ENCODE measurements around the gene FAM131A. TPM values are rescaled to one million over a fixed set of nuclear protein-coding genes. Genes with fewer than 3 reads are reported as not detected.

Gene FAM131A
- total and polyA plus RNA-seq, 2 donors: 3.4 to 11.7 TPM

DNA sequence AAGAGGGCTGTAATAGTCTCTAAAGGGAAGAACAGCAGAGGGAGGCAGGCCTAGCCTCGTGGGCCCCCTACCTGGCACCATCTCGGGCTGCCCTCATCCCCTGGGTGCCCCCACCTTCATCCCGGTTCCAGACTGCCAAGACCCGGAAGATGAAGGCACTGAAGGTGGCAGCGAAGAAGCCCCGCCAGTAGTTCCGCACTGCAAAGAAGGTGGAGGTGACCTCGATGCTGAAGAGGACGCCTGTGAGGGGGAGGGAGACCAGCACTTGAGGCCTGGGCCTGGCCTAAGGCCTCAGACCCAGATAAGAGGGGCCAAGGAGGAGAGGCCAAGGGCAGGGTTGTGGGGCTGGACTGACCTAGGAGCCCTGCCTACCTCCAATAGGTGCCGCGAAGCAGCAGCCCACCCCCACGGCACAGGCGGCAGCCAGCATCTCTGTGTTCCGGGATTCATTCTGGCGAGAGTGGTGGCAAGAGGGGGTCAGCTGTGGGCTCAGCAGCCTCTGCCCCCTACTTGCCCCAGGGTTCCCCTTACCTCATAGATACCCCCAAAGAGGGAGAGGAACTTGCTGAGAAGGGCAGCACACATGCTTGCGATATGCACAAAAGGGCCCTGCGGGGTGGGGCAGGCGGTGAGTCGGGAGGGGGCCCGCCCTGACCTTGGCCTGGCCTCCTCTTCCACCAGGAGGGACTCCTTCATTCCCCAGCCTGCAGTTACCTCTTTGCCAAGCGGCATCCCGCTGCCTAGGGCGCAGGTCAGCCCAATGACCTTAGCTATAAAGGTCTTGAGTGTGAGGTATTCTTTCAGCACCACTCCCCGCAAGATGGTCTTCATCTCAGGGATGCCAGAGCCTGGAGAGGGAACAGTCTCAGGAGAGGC lies 20.1 kb downstream of the FAM131A start:
- 96% methylated on average over 24 of the region's 24 CpGs for WGBS

DNA sequence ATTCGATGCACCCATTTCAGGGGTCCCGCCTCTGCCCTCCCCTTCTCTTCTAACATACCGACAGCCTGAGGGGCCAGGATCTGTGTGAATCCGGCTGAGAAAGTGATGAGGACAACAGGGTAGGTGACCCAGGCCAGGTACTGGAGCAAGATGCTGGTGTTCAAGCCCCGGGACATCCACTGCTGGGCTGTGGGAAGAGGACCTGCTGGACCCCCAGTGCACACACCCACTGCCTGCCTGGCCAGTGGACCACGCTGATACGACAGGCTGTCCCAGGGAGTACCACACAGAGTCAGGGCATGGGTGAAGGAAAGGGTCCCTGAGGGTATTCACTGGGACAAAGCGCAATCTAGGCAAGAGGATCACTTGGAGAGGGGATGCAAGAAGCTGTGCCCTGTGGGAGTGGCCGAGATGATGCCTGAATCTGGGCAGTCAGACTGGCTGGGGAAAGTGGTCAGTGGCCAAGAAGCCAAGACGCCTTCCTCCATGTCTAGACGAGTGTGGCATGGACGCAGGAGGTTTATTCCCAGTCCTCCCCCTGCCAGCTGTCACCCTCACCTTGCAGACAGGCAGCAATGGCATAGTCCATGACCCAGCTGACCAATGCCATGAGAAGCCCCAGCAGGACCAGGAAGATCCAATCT lies 20.8 kb downstream of the FAM131A start:
- 97% methylated on average over 12 of the region's 12 CpGs for WGBS
- Histone ChIP-seq H3K4me1 (ENCODE audit: control insufficient read depth in 2 of 2, insufficient read depth in 2 of 2, low read length in 2 of 2) (peaks cover 9 to 11% of the 10 kb centered on the region in 2 donors), H3K27ac (ENCODE audit: low read depth in 1 of 2, low read length in 1 of 2) (no peak overlapping the region), H3K36me3 (ENCODE audit: control insufficient read depth in 2 of 2, insufficient read depth in 2 of 2, low read length in 1 of 2) (no peaks in the 10 kb centered on the region), H3K4me3 (ENCODE audit: low read length in 2 of 2) (no peak overlapping the region), H3K27me3 (ENCODE audit: control insufficient read depth in 2 of 2, insufficient read depth in 1 of 2, low read length in 1 of 2) (peaks cover 7 to 42% of the 10 kb centered on the region in 2 donors), H3K9me3 (ENCODE audit: control insufficient read depth in 2 of 2, insufficient read depth in 1 of 2, low read length in 1 of 2) (peaks cover 1 to 3% of the 10 kb centered on the region in 2 donors)
- no peak for DNase-seq (ENCODE audit: low read depth in 6 of 9, low spot score in 9 of 9)

More for the DNA sequence above, 20.1 kb downstream of the FAM131A start:
- peaks cover 7 to 40% of the 10 kb centered on the region in 2 donors for H3K27me3 ChIP-seq (ENCODE audit: control insufficient read depth in 2 of 2, insufficient read depth in 1 of 2, low read length in 1 of 2)
- no peak overlapping the region for H3K27ac ChIP-seq (ENCODE audit: low read depth in 1 of 2, low read length in 1 of 2)
- H3K4me3 ChIP-seq (ENCODE audit: low read length in 2 of 2): no peak overlapping the region
- H3K4me1 ChIP-seq (ENCODE audit: control insufficient read depth in 2 of 2, insufficient read depth in 2 of 2, low read length in 2 of 2): peaks cover 9 to 11% of the 10 kb centered on the region in 2 donors
- no peak for DNase-seq (ENCODE audit: low read depth in 6 of 9, low spot score in 9 of 9)
- H3K9me3 ChIP-seq (ENCODE audit: control insufficient read depth in 2 of 2, insufficient read depth in 1 of 2, low read length in 1 of 2): peaks cover 0 to 3% of the 10 kb centered on the region in 2 donors
- peaks cover 0 to under 1% of the 10 kb centered on the region in 2 donors for H3K36me3 ChIP-seq (ENCODE audit: control insufficient read depth in 2 of 2, insufficient read depth in 2 of 2, low read length in 1 of 2)

DNA sequence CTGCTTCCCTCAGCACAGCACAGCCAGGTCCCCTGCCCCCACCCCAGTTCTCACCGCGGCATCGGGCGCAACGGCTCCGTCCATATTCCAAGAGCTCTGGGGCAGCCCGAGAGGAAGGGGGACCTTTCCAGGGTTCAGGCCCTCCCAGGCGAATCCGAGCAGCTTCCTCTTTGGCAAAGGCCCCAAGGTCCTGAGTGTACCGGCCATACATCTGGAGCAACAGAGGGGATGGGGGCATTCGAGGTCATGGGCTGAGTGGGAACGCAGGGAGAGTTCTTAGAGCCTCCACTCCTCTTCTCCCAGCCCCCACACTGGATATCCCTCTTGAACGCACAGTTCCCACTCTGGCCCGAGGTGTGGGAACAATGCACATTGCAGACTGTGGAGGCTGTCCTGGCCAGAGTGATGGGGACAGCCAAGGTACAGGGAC lies 21.5 kb downstream of the FAM131A start:
- H3K27ac ChIP-seq (ENCODE audit: low read depth in 1 of 2, low read length in 1 of 2): no peak overlapping the region

DNA sequence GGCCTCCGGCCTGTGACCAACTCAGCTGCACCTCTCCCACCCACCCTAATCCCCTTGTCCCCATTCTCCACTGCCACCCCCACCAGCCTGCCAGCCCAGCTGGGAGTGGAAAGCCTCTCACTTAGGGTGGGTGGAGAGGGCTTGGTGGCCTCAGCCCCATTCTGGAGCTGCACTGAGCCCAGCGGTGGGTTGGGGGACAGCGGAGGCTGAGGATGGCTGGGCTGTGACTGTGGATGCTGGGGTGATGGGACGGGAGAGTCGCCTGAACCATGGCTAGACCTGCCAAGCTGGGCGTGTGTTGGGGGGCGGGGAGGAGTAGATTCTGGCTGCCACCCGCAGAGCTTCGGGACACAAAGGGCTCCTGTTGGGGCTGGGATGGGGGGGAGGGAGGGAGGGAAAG lies 22.2 kb downstream of the FAM131A start:
- 96% methylated on average over 9 of the region's 9 CpGs for WGBS
- Histone ChIP-seq H3K4me3 (ENCODE audit: low read length in 2 of 2) (no peak overlapping the region), H3K36me3 (ENCODE audit: control insufficient read depth in 2 of 2, insufficient read depth in 2 of 2, low read length in 1 of 2) (no peaks in the 10 kb centered on the region), H3K27ac (ENCODE audit: low read depth in 1 of 2, low read length in 1 of 2) (no peak overlapping the region), H3K4me1 (ENCODE audit: control insufficient read depth in 2 of 2, insufficient read depth in 2 of 2, low read length in 2 of 2) (peaks cover 9 to 18% of the 10 kb centered on the region in 2 donors), H3K9me3 (ENCODE audit: control insufficient read depth in 2 of 2, insufficient read depth in 1 of 2, low read length in 1 of 2) (peaks cover 2 to 3% of the 10 kb centered on the region in 2 donors), H3K27me3 (ENCODE audit: control insufficient read depth in 2 of 2, insufficient read depth in 1 of 2, low read length in 1 of 2) (peaks cover 7 to 42% of the 10 kb centered on the region in 2 donors)
- DNase-seq (ENCODE audit: low read depth in 6 of 9, low spot score in 9 of 9): no peak

More for the DNA sequence above, 21.5 kb downstream of the FAM131A start:
- Histone ChIP-seq H3K4me3 (ENCODE audit: low read length in 2 of 2) (no peak overlapping the region), H3K27me3 (ENCODE audit: control insufficient read depth in 2 of 2, insufficient read depth in 1 of 2, low read length in 1 of 2) (peaks cover 7 to 42% of the 10 kb centered on the region in 2 donors), H3K9me3 (ENCODE audit: control insufficient read depth in 2 of 2, insufficient read depth in 1 of 2, low read length in 1 of 2) (peaks cover 2 to 3% of the 10 kb centered on the region in 2 donors), H3K36me3 (ENCODE audit: control insufficient read depth in 2 of 2, insufficient read depth in 2 of 2, low read length in 1 of 2) (no peaks in the 10 kb centered on the region), H3K4me1 (ENCODE audit: control insufficient read depth in 2 of 2, insufficient read depth in 2 of 2, low read length in 2 of 2) (peaks cover 9 to 16% of the 10 kb centered on the region in 2 donors)
- DNase-seq (ENCODE audit: low read depth in 6 of 9, low spot score in 9 of 9): no peak
- 96% methylated on average over 14 of the region's 14 CpGs for WGBS

DNA sequence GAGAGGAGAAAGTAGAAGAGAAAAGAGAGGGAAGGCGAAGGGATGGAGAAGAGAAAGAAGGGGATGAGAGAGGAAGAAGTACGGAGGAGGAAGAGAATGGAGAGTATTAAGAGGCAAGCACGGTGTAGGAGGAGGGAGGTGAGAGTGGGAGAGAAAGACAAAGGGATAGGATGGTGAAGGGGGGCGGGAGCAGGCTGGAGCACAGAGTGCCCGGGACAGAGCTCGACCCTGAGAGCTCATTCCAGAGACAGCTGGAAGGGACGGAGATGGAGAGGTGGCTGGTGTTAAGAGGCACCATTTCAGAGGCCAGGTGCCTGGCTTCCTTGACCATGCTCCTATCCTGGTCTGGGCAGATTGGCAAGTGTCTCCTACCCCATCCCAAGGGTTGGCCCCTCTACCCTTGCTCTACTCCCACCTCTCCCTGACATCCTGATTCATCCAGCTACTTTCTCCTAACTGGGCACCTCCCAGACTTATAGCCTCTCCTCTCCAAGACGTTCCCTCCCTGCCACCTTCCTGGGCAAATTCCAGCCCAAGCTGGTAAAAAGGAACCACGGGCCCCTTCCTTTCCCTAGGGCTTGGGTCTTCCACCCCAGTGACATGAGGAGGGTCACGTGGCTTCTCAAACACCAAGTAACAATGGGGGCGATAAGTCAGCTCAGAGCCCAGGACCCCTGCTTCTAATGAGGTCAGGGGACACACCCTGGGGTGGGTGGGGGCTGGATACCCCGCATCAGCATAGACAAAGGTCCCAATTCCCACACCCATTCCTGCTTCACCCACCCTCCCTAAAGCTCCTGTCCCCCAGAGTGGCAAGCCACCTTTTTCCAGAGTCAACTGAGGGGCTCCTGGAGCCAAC lies 22.9 kb downstream of the FAM131A start:
- no peak for DNase-seq (ENCODE audit: low read depth in 6 of 9, low spot score in 9 of 9)
- Histone ChIP-seq H3K27ac (ENCODE audit: low read depth in 1 of 2, low read length in 1 of 2) (no peak overlapping the region), H3K9me3 (ENCODE audit: control insufficient read depth in 2 of 2, insufficient read depth in 1 of 2, low read length in 1 of 2) (peaks cover 2 to 3% of the 10 kb centered on the region in 2 donors), H3K4me1 (ENCODE audit: control insufficient read depth in 2 of 2, insufficient read depth in 2 of 2, low read length in 2 of 2) (peaks cover 9 to 18% of the 10 kb centered on the region in 2 donors), H3K27me3 (ENCODE audit: control insufficient read depth in 2 of 2, insufficient read depth in 1 of 2, low read length in 1 of 2) (peaks cover 7 to 42% of the 10 kb centered on the region in 2 donors), H3K36me3 (ENCODE audit: control insufficient read depth in 2 of 2, insufficient read depth in 2 of 2, low read length in 1 of 2) (peaks cover 0 to 5% of the 10 kb centered on the region in 2 donors), H3K4me3 (ENCODE audit: low read length in 2 of 2) (no peak overlapping the region)
- 95% methylated on average over 12 of the region's 12 CpGs for WGBS

DNA sequence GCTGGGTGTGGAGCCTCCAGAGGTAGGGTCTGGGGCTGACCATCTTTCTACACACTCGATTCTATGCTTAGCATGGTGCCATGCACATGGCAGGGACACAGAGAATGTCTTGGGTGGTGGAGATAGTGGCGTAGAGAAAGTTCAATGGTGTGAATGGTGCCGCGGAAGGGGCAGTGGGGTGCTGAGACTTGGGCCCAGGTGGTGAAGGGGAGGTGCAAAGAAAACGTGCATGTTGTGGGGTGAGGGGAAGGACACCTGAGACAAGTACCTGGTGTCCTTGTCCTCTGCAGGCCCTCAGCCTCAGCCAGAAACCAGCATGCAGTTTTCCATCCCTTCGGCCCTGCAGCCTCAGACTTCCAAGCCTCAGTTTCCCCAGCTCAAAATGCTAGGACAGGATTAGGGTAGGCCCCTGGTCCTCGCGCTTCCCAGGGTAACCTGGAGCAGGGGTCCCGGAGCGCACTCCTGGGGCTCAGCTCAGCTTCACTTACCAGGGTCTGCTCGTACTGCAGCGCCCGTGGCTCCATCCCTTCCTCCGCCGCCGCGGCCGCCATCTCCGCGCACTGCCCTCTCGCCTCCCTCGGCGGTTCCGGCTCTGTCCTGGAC lies 23.6 kb downstream of the FAM131A start:
- H3K4me1 ChIP-seq (ENCODE audit: control insufficient read depth in 2 of 2, insufficient read depth in 2 of 2, low read length in 2 of 2): peaks cover 9 to 18% of the 10 kb centered on the region in 2 donors
- peaks cover 7 to 42% of the 10 kb centered on the region in 2 donors for H3K27me3 ChIP-seq (ENCODE audit: control insufficient read depth in 2 of 2, insufficient read depth in 1 of 2, low read length in 1 of 2)
- peaks cover 2 to 3% of the 10 kb centered on the region in 2 donors for H3K9me3 ChIP-seq (ENCODE audit: control insufficient read depth in 2 of 2, insufficient read depth in 1 of 2, low read length in 1 of 2)
- peaks cover 0 to 9% of the 10 kb centered on the region in 2 donors for H3K36me3 ChIP-seq (ENCODE audit: control insufficient read depth in 2 of 2, insufficient read depth in 2 of 2, low read length in 1 of 2)
- no peak for DNase-seq (ENCODE audit: low read depth in 6 of 9, low spot score in 9 of 9)
- no peak overlapping the region for H3K27ac ChIP-seq (ENCODE audit: low read depth in 1 of 2, low read length in 1 of 2)
- peak overlapping the region; percentile 5 to 83 for H3K4me3 ChIP-seq (ENCODE audit: low read length in 2 of 2)
- 17% methylated on average over 24 of the region's 24 CpGs for WGBS

DNA sequence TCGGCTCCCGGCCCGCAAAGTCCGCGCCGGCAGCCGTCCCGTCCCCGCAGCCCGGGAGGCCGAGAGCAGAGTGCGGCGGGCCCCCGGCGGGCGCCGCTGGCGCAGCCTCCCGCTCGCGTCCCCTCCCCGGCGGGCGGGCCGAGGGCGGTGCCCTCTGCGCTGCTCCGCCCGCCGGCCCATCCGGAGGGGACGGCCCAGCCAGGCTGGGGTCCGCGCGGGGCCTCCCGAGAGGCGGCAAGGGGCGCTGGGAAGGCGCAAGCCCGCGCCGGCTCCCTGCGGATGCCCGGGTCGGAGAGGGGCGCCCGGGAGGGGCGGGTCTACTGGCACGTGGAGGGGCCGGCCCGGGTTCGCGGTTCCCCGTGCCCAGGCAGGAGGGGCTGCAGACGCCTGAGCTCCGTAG lies 24.1 kb downstream of the FAM131A start, which contains the start of the genes CLCN2 and POLR2H:
CLCN2 (minus strand) TSS at position 74 of the 400 bp plus-strand sequence. CDS start 126 bp downstream, outside the sequence.
POLR2H (plus strand) TSS at position 179 of the 400 bp plus-strand sequence. CDS start 1,783 bp downstream, outside the sequence.
- Histone ChIP-seq H3K36me3 (ENCODE audit: control insufficient read depth in 2 of 2, insufficient read depth in 2 of 2, low read length in 1 of 2) (peaks cover 0 to 12% of the 10 kb centered on the region in 2 donors), H3K27ac (ENCODE audit: low read depth in 1 of 2, low read length in 1 of 2) (peak within 1 kb of the TSS; percentile 87 to 92), H3K4me1 (ENCODE audit: control insufficient read depth in 2 of 2, insufficient read depth in 2 of 2, low read length in 2 of 2) (peaks cover 9 to 18% of the 10 kb centered on the region in 2 donors), H3K4me3 (ENCODE audit: low read length in 2 of 2) (peak within 1 kb of the TSS; percentile 77 to 83), H3K27me3 (ENCODE audit: control insufficient read depth in 2 of 2, insufficient read depth in 1 of 2, low read length in 1 of 2) (peaks cover 7 to 42% of the 10 kb centered on the region in 2 donors), H3K9me3 (ENCODE audit: control insufficient read depth in 2 of 2, insufficient read depth in 1 of 2, low read length in 1 of 2) (peaks cover 2 to 3% of the 10 kb centered on the region in 2 donors)
- under 1% methylated on average over 56 of the region's 56 CpGs for WGBS
- peak in 5 of 9 donors; percentile 15 to 45 (median 28) for DNase-seq (ENCODE audit: low read depth in 6 of 9, low spot score in 9 of 9)
